Activated CD4-positive, alpha-beta memory T cell treated with anti-CD3 and anti-CD28 coated beads for 36 hours (primary cell): ENCODE measurements around the gene C5orf34. TPM values are rescaled to one million over a fixed set of nuclear protein-coding genes. Genes with fewer than 3 reads are reported as not detected.
A peak's percentile ranks its signal among the peaks of the same experiment; 100 is the strongest.
"Not testable (repeated sequence)": the region's sequence is repeated elsewhere in the genome, so short reads cannot be mapped to it uniquely, and the experiment has no call there.

Experiments used
- CTCF ChIA-PET: fragments of 350-600 bp; sonication (Branson Sonifier 250); formaldehyde crosslinking; loops from one replicate; lab custom pipeline; 2021; ENCODE audit warnings: antibody characterized with exemption, inconsistent platforms; lab: Charles Lee
- POLR2A ChIA-PET: fragments of 350-600 bp; sonication (Branson Sonifier 250); formaldehyde crosslinking; loops from one replicate; lab custom pipeline; 2021; ENCODE audit warnings: antibody characterized with exemption; lab: Charles Lee
- DNase-seq: peaks from one replicate; pipeline ENCODE4 v3.0.0-alpha.2; 2020
- H3K27ac Mint-ChIP-seq: one replicate; pipeline ENCODE4 v1.8.0; 2021; ENCODE audit warnings: mixed read lengths
- H3K27me3 Mint-ChIP-seq: one replicate; pipeline ENCODE4 v1.8.0; 2021; ENCODE audit warnings: mixed read lengths
- H3K36me3 Mint-ChIP-seq: one replicate; pipeline ENCODE4 v1.8.0; 2021; ENCODE audit warnings: mixed read lengths
- H3K4me1 Mint-ChIP-seq: one replicate; pipeline ENCODE4 v1.8.0; 2021; ENCODE audit warnings: low read depth, mixed read lengths
- H3K4me3 Mint-ChIP-seq: one replicate; pipeline ENCODE4 v1.8.0; 2021; ENCODE audit warnings: mild to moderate bottlenecking, mixed read lengths
- H3K9me3 Mint-ChIP-seq: one replicate; pipeline ENCODE4 v1.8.0; 2021; ENCODE audit warnings: mixed read lengths
- intact Hi-C: fragments of 100-400 bp; cut with micrococcal nuclease; formaldehyde crosslinking; loops from one replicate; pipeline ENCODE4 v1.15.1; 2023
- total RNA-seq, 2 experiments: library from RNA; stranded (reverse); gene quantifications; one replicate each; pipeline ENCODE4 v1.2.3, GENCODE V29; 2021

C5orf34 gene
- total RNA-seq, 2 experiments from 2014 or later: 11.8 to 13.1 TPM

GRCh38 chr5:43515678-43516048 is 715 bp upstream of the C5orf34 start:
- intact Hi-C loops: loop anchor here (1.0 to 10.0 kb wide), 7 partner anchors 18 to 1293 kb away; partner anchors contain the start of genes HMGCS1, MRPS30, NNT and TMEM267
- H3K9me3 Mint-ChIP-seq: no peaks in the 10 kb centered on the region
- ChIA-PET POLR2A (interaction anchor here (0.6 to 2.2 kb wide), 5 partner anchors 9 to 108 kb away, joined by 3 to 43 read pairs (median 4); partner anchors contain the start of genes NNT and TMEM267), CTCF (interaction anchor here (1.2 to 2.7 kb wide), 3 partner anchors 31 to 40 kb away, joined by 3 to 19 read pairs (median 4); partner anchors contain the start of gene TMEM267)
- no peaks in the 10 kb centered on the region for H3K27me3 Mint-ChIP-seq
- peak overlapping the region; percentile 99 for H3K27ac Mint-ChIP-seq
- no peak for DNase-seq
- H3K4me3 Mint-ChIP-seq: peak overlapping the region; percentile 95
- H3K4me1 Mint-ChIP-seq: peaks cover 26% of the 10 kb centered on the region
- peaks cover 2% of the 10 kb centered on the region for H3K36me3 Mint-ChIP-seq

GRCh38 chr5:43514471-43514815 is 505 bp downstream of the C5orf34 start:
- Mint-ChIP-seq H3K4me3 (peak overlapping the region; percentile 95), H3K27ac (peak overlapping the region; percentile 99), H3K4me1 (peaks cover 26% of the 10 kb centered on the region), H3K9me3 (no peaks in the 10 kb centered on the region), H3K27me3 (no peaks in the 10 kb centered on the region), H3K36me3 (peaks cover 2% of the 10 kb centered on the region)
- POLR2A ChIA-PET: interaction anchor here (0.7 to 2.2 kb wide), 4 partner anchors 30 to 393 kb away, joined by 3 to 43 read pairs (median 10); partner anchors contain the start of genes NNT, TMEM267 and ZNF131
- DNase-seq: peak; percentile 73
- CTCF ChIA-PET: interaction anchor here (1.0 to 2.7 kb wide), 2 partner anchors 20 to 30 kb away, joined by 3 to 19 read pairs; partner anchors contain the start of gene TMEM267
- intact Hi-C loops: loop anchor here (10.0 kb wide), 1 partner anchor 450 kb away; no protein-coding TSS in a partner anchor

GRCh38 chr5:43514025-43514424 is 923 bp downstream of the C5orf34 start:
- H3K27me3 Mint-ChIP-seq: no peaks in the 10 kb centered on the region
- H3K36me3 Mint-ChIP-seq: peaks cover 4% of the 10 kb centered on the region
- peak overlapping the region; percentile 99 for H3K27ac Mint-ChIP-seq
- H3K4me1 Mint-ChIP-seq: peaks cover 26% of the 10 kb centered on the region
- POLR2A ChIA-PET: interaction anchor here (1.6 to 2.2 kb wide), 3 partner anchors 29 to 393 kb away, joined by 7 to 43 read pairs (median 14); partner anchors contain the start of genes NNT, TMEM267 and ZNF131
- peak overlapping the region; percentile 95 for H3K4me3 Mint-ChIP-seq
- intact Hi-C loops: loop anchor here (10.0 kb wide), 1 partner anchor 449 kb away; no protein-coding TSS in a partner anchor
- CTCF ChIA-PET: interaction anchor here (2.7 kb wide), 1 partner anchor 29 kb away, joined by 19 read pairs; the partner anchor contains the start of gene TMEM267
- H3K9me3 Mint-ChIP-seq: no peaks in the 10 kb centered on the region
- DNase-seq: no peak

- H3K4me1 Mint-ChIP-seq: peaks cover 24% of the 10 kb centered on the region
- intact Hi-C loops: loop anchor here (10.0 kb wide), 1 partner anchor 446 kb away; no protein-coding TSS in a partner anchor
- H3K4me3 Mint-ChIP-seq, DNase-seq, H3K27me3 Mint-ChIP-seq, H3K36me3 Mint-ChIP-seq, POLR2A ChIA-PET, H3K9me3 Mint-ChIP-seq, CTCF ChIA-PET, H3K27ac Mint-ChIP-seq: not testable (repeated sequence)
These were observed 3.9 kb downstream of the C5orf34 start for GRCh38 chr5:43511062-43511461.

- H3K36me3 Mint-ChIP-seq: peaks cover 21% of the 10 kb centered on the region
- DNase-seq: no peak
- no peaks in the 10 kb centered on the region for H3K9me3 Mint-ChIP-seq
- H3K4me1 Mint-ChIP-seq: peaks cover 3% of the 10 kb centered on the region
- no peak overlapping the region for H3K27ac Mint-ChIP-seq
- POLR2A ChIA-PET: no interaction called here
- intact Hi-C loops: no loop called here
- H3K27me3 Mint-ChIP-seq: no peaks in the 10 kb centered on the region
- CTCF ChIA-PET: no interaction called here
- H3K4me3 Mint-ChIP-seq: no peak overlapping the region
These were observed 16.4 kb downstream of the C5orf34 start for GRCh38 chr5:43498581-43498980.

GRCh38 chr5:43497311-43498104 is 17.4 kb downstream of the C5orf34 start:
- peaks cover 3% of the 10 kb centered on the region for H3K4me1 Mint-ChIP-seq

GRCh38 chr5:43491326-43491725 is 23.6 kb downstream of the C5orf34 start:
- Mint-ChIP-seq H3K4me1 (peaks cover 3% of the 10 kb centered on the region), H3K36me3 (peaks cover 11% of the 10 kb centered on the region), H3K4me3 (no peak overlapping the region), H3K27ac (no peak overlapping the region), H3K9me3 (no peaks in the 10 kb centered on the region), H3K27me3 (no peaks in the 10 kb centered on the region)
- ChIA-PET CTCF (interaction anchor here (0.7 kb wide), 1 partner anchor 212 kb away, joined by 3 read pairs; no protein-coding TSS in a partner anchor), POLR2A (no interaction called here)
- DNase-seq: no peak
- intact Hi-C loops: no loop called here

More at GRCh38 chr5:43497311-43498104, 17.4 kb downstream of the C5orf34 start:
- peak overlapping the region; percentile 1 for H3K4me3 Mint-ChIP-seq
- no peaks in the 10 kb centered on the region for H3K27me3 Mint-ChIP-seq
- intact Hi-C loops: no loop called here
- CTCF ChIA-PET: no interaction called here
- peaks cover 15% of the 10 kb centered on the region for H3K36me3 Mint-ChIP-seq
- DNase-seq: no peak
- POLR2A ChIA-PET: no interaction called here
- no peaks in the 10 kb centered on the region for H3K9me3 Mint-ChIP-seq
- H3K27ac Mint-ChIP-seq: no peak overlapping the region

- DNase-seq: no peak
- H3K9me3 Mint-ChIP-seq: no peaks in the 10 kb centered on the region
- peak overlapping the region; percentile 100 for H3K27ac Mint-ChIP-seq
- no peak overlapping the region for H3K4me3 Mint-ChIP-seq
- POLR2A ChIA-PET: interaction anchor here (1.0 to 4.1 kb wide), 4 partner anchors 27 to 117 kb away, joined by 3 to 43 read pairs (median 18); partner anchors contain the start of genes C5orf34 and NNT
- intact Hi-C loops: loop anchor here (10.0 kb wide), 2 partner anchors 252 to 492 kb away; no protein-coding TSS in a partner anchor
- no peaks in the 10 kb centered on the region for H3K27me3 Mint-ChIP-seq
- peaks cover 23% of the 10 kb centered on the region for H3K36me3 Mint-ChIP-seq
- H3K4me1 Mint-ChIP-seq: peaks cover 40% of the 10 kb centered on the region
- CTCF ChIA-PET: interaction anchor here (0.7 to 3.2 kb wide), 3 partner anchors 42 to 173 kb away, joined by 3 to 22 read pairs (median 4); partner anchors contain the start of gene HMGCS1
These were observed 28.6 kb downstream of the C5orf34 start for GRCh38 chr5:43486353-43486752.

- peak overlapping the region; percentile 98 for H3K4me3 Mint-ChIP-seq
- intact Hi-C loops: loop anchor here (1.0 to 10.0 kb wide), 6 partner anchors 48 to 535 kb away; no protein-coding TSS in a partner anchor
- H3K36me3 Mint-ChIP-seq: peaks cover 23% of the 10 kb centered on the region
- peaks cover 43% of the 10 kb centered on the region for H3K4me1 Mint-ChIP-seq
- H3K27ac Mint-ChIP-seq: peak overlapping the region; percentile 100
- ChIA-PET POLR2A (interaction anchor here (0.7 to 4.1 kb wide), 8 partner anchors 28 to 1324 kb away, joined by 3 to 43 read pairs (median 6); partner anchors contain the start of genes C5orf34, HMGCS1 and NNT), CTCF (interaction anchor here (1.1 to 3.2 kb wide), 6 partner anchors 29 to 379 kb away, joined by 4 to 22 read pairs (median 11); partner anchors contain the start of genes C5orf34 and HMGCS1)
- DNase-seq: peak; percentile 47
- no peaks in the 10 kb centered on the region for H3K27me3 Mint-ChIP-seq
- no peaks in the 10 kb centered on the region for H3K9me3 Mint-ChIP-seq
These were observed 29.5 kb downstream of the C5orf34 start for GRCh38 chr5:43485406-43485805.

- no peaks in the 10 kb centered on the region for H3K9me3 Mint-ChIP-seq
- peaks cover 49% of the 10 kb centered on the region for H3K4me1 Mint-ChIP-seq
- ChIA-PET POLR2A (interaction anchor here (0.6 to 4.1 kb wide), 22 partner anchors 31 to 1325 kb away, joined by 3 to 43 read pairs (median 6); partner anchors contain the start of genes C5orf34, HMGCS1, NIM1K and NNT), CTCF (interaction anchor here (0.6 to 3.2 kb wide), 33 partner anchors 14 to 575 kb away, joined by 3 to 22 read pairs (median 5); partner anchors contain the start of genes C5orf34, HMGCS1, NIM1K and NNT)
- peak overlapping the region; percentile 100 for H3K27ac Mint-ChIP-seq
- H3K4me3 Mint-ChIP-seq: peak overlapping the region; percentile 98
- intact Hi-C loops: loop anchor here (1.0 to 10.0 kb wide), 9 partner anchors 72 to 533 kb away; no protein-coding TSS in a partner anchor
- H3K36me3 Mint-ChIP-seq: peaks cover 20% of the 10 kb centered on the region
- peak; percentile 93 for DNase-seq
- H3K27me3 Mint-ChIP-seq: no peaks in the 10 kb centered on the region
These were observed 30.7 kb downstream of the C5orf34 start for GRCh38 chr5:43484106-43484849.
